Hematopoietic multipotent progenitor cell treated with erythropoietin and hydrocortisone succinate and interleukin-3 and kit ligand, for 4 days (in vitro differentiated cells): ENCODE data around the gene RNF181.
A peak's percentile ranks its signal among the peaks of the same experiment; 100 is the strongest.
"Not testable (repeated sequence)": the region's sequence is repeated elsewhere in the genome, so short reads cannot be mapped to it uniquely, and the experiment has no call there.

Source experiments
- DNase-seq: peaks from one replicate; pipeline ENCODE4 v3.0.0-alpha.2; 2015

The RNF181 gene

DNA sequence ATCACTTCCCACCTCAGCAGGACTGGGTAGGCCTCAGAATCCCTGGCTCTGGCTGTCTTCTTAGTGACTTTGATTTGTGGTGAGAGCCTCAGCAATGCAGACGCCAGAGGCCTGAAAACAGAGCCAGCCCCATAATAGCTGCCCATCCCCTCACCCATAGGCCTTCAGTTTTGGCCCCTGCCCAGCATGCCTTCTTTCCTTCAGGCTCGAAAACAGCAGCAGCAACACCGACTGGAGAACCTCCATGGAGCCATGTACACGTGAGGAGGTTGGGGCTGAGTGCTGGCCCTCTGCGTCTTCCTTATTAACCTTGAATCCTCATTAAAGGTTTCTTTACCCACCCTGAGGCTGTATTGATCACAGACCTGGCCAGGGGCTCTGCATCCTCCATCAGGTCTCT is 1.7 kb downstream of the RNF181 start:
- DNase-seq, result no peak

DNA sequence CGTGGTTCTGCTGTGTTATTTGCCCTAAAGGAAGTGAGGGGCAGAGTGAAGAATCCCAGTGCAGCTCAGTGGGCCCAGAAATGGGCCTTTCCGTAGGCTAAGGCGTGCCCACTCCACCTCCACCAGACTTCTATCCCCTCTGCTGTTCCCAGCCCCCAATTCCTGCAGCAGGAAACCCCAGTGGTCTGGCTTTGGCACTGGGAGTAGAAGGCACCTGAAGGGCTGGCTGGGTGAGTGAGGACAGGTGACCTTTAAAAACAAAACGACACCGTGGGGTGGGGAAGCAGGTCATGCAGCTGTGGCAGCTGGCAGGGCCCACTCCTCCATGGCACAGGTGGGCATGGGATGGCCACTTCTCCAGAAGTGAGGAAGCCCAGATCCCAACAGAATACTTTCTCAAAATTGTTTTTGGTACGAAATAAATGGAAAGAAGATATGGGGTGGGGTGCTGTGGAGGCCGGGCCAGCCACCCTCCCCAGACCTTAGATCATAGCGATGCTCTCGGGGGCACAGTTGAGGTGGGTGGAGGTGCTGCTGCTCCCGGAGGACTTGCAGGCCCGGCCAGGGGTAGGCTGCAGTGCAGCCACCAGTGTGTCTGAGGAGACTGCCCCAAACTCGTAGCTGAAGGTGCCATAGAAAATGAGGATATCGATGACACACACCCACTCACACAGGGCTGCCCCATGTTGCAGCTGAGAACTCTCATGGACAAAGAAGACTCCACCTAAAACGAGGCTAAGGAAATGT is 3.2 kb downstream of the RNF181 start:
- no peak for DNase-seq

DNA sequence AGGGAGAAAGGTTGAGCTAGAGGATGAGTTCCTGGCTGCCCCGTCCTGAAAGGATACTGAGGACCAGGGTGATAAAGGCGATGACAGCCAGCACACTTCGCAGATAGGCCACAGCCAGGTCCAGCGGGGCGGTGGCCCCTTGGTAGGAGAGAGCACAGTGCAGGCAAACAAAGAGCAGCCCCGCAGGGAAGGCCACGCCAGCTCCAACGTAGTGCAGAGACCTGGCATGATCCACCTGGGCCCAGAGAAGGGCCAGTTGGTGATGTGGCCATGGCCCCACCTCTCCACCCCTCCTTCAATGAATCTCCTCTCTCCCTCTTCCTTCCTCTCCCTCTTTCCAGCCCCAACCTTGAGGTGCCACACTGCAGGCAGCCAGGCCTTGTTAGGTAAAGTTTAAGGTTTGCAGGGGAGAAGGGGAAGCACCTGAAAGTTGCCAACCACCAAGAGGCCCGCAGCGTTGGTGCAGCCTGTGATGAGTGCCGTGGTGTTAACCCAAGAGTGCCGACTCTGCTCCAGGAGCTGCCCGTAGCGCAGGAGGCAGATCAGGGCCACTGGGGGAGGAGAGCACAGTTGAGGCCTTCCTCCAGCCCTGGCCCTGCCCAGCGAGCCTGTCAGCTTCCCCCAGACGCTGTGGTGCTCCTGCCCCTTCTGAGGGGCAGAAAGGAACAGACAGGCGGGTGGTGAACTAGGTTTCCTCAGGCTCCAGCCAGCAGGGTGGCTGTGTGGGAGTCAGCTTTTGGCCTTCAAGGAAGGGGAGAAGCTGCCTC is 4.1 kb downstream of the RNF181 start:
- no peak for DNase-seq

DNA sequence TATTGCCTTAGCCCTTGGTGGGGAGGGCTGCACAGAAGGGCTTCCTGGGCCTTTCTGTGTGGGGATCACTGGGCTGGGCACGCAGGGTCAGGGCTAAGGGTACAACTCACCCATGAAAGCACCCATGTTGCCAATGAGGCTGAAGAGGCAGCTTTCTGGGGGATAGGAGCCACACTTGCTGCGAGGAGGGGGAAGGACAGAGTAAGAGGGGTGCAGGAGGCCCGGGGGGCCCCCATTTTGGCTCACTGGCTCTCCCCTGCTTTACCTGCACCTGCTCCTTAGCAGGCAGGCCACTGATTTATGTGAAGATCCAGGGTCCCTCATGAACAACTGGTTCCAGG is 4.7 kb downstream of the RNF181 start:
- no peak for DNase-seq

DNA sequence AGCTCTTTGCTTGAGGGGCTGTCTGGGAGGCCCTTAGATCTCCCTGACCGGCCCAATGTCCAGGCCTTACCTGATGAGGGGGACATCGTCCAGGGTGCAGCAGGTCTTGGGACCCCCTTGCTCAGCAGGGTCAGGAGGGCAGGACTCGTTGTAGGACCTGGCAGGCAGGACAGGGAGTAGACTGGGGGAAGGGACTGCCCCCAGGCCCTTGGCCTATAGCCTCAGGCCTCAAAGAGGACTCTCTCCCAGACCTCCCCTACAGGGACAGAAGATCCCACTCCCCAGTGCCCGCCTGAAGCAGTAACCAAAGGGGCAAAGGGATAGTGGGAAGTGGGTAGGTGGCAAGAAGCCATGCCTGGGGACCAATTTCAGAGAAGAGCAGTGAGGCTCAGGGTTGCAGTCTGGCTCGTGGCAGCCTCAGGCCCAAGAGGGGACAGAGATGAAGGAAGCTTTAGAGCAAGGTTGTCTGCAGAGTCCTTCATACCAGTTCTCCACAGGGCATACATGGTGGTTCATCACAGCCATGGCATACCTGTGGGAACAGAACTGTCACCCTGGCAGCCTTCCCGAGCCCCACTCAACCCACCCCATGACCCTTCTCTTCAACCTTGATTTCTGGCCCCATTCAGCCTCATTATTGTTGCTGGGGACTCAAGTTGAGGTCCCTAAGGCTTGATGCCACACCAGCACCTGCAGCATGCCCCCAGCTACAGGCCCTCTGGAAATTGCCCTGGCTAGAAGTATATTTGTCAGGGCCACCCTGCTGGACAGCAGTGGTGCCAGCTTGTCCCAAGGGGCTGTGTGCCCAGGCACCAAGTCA is 5.6 kb downstream of the RNF181 start:
- no peak for DNase-seq

DNA sequence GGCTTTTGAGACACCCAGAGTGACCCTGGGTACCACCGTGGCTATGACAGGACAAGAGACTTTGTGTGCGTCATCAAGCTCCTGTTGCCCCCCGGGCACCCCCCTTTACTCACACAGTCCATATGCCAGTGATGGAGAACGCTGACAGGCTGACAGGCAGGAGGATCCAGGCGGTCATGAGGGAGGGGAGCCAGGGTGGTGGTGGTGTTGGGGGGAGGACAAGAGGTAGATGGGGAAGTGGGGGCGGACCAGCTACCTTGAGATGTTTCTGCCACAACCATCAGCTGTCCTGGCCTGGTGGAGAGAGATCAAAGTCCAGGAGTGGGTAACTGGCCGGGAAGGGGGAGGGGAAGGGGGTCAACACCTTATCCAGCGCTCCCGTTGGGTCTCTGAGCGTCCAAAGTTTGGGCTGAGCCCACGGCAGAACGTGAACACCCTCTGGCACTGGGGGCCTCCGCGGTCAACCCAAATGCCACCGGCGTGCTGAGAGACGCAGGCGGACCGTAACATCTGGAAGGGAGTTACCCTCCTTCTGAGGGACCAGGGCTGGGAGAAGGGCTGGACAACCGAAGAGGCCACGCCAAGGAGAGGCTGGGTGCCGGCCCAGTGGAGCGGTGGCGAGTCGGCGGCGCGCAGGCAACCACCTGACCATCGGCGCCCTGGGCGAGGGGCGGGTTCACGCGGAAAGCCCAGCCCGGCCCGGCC is 6.4 kb downstream of the RNF181 start:
- DNase-seq, result no peak

DNA sequence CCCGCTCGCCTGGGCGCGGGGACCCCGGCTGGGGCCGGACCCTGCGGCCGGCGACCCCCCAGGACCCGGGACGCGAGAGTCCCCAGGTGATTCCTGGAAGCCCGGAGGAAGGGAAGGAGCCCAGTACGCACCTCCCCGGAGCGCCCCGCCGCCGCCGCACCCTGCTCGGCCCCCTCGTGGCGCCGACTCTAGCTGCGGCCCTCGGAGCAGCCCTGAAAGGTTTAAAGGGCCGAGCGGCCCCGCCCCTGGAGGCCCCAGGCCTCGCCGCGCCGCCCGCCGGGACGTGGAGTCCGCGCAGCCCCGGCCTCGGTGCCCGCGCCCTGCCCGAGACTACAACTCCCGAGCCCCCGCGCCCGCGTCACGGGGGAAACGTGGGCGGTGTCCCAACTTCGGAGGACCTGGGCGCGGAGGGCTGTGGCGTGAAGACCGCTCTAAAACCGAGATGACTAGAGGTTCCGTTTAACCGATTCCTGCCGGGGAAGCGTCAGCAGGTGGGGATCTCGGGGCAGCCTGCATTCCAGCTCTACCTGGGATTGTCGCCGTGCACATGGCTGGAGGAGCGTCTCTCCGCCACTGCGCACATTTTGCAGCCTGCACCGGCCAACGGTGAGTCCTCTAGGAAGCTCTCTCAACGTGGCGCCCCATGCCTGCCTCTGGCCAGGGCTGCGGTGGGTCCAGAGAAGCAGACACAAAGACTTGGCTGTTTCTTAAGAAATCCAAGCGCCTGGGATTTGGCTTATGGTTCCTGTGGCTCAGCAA is 7.1 kb downstream of the RNF181 start, which contains the start of gene TMEM150A:
Gene TMEM150A (minus strand): TSS at position 223 of the 759 bp plus-strand sequence. CDS start 750 bp downstream, outside the sequence.
- DNase-seq, result peak; percentile 97

DNA sequence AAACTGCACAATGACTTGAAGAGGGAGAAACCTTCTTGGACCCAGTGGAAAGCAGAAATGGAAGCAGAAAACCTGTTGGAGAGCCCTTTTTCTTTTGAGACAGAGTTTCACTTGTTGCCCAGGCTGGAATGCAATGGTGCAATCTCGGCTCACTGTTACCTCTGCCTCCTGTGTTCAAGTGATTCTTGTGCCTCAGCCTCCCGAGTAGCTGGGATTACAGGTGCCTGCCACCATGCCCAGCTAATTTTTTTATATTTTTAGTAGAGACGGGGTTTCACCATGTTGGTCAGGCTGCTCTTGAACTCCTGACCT is 8.5 kb downstream of the RNF181 start:
- DNase-seq, result not testable (repeated sequence)

DNA sequence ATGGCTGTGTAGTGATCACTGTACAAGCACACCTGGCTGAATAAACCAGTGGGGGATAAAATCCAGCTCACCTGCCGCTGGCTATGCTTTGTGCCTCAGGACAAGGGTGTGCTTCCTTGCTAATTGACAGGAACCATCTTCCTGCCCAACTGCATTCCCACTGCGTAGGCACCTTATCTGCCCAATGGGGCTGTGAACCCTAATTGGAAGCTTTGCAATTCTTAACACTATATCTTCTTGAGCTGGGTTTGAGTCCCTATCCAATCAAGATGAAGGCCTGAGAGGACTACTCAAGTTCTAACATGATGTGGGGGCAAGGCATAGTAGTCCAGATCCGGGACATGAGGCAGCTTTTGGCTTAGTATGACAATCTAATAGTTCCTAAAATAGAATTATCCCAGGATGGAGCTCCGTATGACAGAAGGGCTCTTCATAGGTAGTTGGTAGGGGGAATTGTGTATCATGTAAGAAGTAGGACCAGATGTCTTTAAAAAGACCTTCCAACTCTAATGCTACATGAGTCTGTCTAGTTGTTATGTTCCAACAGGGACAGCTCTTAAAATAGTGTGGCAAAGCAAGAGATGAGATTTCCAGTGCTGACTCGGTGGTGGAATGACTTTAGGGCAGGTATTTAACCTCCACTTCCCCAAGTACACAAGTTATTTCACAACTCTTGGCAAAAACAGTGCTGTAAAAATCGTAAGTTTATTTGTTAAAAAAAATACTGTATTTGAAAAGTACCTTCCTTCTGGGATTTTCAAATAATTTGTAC is 9.2 kb downstream of the RNF181 start:
- DNase-seq, result no peak

DNA sequence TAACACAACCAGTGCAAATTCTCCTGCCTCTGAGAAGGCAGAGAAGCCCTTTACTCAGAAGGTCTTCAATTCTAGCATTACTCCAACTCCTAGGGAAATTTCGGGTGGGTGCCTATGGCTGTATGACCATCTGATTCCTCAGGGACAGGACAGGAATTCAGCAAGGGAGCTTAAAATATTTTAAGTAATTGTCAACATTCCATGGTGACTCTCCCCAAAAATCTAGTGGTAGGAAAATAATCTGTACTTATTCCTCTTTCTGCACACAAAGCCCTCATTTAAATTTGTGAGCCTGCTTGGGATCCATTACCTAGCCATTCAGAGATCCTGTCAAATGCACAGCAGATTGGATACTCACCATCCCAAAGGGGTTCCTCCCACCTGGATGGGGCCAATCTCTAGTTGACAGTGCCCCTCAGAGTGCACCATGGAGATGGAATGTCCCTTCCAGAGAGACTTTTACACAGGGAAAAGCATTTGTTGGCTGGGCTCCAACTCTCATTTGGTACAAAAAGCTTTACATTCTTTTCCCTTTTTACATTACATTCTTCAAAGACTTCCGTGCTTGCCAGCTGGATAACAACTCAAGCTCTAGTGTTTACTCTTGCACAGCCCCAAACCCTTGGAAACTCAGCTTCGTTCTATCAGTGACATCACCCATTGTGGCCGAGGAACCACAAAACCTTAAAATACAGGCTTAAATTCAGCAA is 10.0 kb downstream of the RNF181 start:
- no peak for DNase-seq

DNA sequence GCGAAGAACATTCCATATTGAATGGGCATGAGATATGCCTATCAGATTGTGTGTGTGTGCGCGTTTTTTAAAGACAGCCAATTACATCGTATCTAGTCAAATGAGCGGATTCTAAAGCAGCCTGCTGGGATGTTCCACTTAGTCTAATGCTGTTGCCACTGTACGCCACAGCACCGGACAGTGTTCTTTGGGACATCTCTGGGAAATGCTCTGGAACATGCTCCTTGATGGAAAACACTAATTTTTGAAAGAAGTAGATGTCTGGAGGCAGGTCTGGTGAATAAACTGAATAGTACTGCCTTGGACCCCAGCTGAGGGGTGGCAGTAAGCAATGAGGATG is 10.5 kb downstream of the RNF181 start:
- DNase-seq, result no peak

DNA sequence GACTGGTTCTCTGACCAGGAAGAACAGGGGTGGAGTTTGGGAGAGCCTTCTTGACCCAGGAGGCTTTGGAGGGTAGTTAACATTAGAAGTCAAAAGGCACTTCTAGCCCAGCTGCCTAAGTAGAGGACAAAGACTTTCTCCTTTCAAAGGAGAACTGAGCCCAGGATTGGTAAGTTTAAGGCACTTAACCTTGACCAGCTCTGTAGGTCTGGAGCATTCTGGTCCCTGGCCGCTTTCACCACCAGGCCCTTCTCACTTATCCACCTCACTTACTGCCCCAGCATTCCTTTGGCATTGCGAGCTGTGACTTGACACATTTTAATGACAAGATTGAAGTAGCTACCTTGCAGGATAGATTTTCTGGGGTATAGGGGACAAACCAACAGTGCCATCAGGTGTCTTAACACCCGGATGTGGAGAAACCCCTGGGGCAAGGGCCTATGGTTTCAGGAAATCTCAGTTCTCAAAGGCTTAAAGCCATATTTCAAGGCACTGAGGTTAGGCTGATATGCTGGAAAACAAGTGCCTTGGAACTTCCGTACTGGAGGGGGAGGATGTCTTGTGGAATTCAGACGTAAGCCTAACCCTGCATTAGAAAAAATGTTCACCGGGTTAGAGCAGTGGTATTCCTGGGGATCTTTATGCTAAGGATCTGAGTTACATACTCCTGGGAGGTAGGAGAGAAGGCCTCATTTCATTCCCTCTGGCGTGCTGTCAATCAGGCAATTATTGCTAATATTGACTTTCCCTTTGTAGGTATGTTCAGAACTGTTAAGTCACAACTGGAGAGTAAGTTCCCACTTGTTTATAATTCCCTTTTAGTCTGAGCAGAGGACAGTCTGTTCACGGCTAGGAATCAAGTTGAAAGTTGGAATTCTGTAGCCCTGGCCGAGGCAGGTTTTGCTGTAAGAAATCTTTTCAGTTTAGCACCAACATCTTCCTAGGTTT is 12.0 kb downstream of the RNF181 start:
- DNase-seq, result no peak

DNA sequence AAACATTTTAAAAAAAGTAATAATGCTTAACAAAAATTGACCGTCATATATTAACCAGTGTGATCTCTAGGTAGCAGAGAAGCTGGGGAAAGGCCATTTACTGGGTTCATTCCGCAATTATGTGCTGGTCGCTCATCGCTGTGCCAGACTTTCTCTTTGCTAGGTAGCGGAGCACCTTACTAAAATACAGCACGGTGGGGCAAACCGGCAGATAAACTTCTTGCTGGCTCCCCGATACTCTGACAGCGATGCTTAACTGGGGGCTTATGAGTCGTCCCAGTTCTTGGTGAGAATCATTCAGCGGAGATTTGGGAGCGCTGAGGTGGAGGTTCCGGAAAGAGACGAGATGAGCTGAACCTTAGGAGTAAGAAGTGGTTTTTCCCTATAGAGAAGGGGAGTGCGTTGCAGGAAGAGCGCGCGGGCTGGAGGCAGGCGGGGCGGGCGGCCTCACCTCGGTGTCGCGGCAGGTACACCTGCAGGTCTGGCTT is 15.7 kb downstream of the RNF181 start:
- peak; percentile 33 for DNase-seq

DNA sequence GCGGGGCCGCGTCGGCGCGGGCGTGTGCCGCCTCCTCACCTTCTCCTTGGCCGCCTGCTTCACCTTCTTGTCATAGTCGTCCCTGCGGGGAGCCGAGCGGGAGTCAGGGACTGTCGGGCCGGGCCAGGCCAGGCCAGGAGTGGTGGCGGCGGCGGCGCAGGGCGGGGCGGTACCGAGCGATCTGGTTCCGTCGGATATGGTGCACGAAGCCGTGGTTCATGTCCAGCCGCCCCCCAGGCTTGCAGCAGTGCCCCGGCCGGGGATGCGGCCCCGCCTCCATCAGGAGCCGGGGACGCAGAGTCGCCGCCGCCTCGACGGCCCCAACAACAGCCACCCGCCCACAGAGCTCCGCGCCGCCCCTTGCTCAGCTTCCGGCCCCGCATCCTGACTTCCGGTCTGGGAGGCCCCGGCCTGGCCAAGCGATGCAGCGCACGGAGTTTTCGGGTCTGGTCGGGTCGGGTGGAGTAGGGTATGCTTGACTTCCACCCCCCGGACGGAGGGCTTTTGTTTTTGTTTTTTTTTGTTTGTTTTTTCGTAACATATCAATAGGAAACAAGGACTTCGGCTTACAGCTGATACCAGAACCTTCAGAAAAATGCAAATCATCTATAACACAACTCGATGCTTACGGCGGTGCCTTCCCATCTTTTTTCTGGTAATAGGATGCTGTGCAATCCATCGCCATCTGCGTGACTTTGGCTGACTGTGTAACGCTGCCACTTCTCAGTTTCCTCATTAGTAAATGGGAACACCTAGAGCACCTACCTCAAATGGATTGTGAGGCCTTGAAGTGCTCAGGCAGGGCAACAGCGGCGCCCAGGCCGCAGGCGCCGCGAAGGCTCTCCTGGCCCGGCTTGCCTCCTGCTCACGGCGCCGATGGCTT is 16.4 kb downstream of the RNF181 start, which contains the start of gene C2orf68:
Gene C2orf68 (minus strand): TSS at position 362 of the 883 bp plus-strand sequence. CDS start 82 bp downstream, at position 280.
- peak; percentile 97 for DNase-seq

DNA sequence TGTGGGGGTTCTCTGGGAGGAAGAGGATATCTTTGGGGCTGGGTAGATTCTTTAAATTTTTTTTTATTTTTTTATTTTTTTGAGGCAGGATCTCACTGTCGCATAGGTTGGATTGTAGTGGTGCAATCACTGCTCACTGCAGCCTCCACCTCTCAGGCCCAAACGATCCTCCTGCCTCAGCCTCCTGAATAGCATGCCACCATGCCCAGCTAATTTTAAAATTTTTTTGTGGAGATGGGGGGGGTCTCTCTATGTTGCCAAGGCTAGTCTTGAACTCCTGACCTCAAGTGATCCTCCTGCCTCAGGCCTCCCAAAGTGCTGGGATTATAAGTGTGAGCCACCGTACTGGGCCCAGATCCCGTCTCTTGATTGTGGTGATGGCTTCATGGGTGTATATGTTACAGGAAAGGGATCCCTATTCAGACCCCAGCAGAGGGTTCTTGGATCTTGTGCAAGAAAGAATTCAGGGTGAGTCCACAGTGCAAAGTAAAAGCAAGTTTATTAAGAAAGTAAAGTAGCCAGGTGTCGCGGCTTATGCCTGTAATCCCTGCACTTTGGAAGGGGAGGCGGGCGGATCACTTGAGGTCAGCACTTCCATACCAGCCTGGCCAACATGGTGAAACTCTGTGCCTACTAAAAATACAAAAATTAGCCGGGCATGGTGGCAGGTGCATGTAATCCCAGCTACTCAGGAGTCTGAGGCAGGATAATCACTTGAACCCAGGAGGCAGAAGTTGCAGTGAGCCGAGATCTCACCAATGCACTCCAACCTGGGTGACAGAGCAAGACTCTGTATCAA is 18.4 kb downstream of the RNF181 start:
- DNase-seq, result no peak

DNA sequence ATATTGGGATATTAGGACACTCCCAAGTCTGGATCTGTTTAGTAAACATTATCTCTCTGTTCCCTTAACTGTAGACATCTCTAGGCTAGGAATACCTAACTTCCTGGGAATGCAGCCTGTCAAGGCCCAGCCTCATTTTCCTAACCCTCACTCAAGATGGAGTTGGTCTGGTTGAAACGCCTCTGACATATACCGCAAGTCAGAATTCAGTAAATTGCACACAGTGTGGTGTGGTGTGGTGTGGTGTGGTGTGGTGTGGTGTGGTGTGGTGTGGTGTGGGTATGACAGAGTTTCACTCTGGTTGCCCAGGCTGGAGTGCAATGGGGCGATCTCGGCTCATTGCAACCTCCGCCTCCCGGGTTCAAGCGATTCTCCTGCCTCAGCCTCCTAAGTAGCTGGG is 19.2 kb downstream of the RNF181 start:
- DNase-seq, result not testable (repeated sequence)

DNA sequence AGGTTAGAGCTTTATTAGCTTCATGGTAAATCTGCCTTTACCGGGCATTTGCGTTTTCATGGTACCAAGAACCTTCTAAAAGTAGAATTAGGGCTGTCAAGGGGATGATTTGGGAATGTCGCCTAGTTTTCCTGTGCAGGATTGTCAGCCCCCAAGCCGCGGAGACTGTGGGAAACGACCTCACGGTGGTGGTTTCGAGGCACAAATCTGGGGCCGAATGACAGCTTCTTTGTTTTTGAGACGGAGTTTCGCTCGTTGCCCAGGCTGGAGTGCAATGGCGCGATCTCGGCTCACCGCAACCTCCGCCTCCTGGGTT is 19.8 kb downstream of the RNF181 start:
- DNase-seq, result no peak

DNA sequence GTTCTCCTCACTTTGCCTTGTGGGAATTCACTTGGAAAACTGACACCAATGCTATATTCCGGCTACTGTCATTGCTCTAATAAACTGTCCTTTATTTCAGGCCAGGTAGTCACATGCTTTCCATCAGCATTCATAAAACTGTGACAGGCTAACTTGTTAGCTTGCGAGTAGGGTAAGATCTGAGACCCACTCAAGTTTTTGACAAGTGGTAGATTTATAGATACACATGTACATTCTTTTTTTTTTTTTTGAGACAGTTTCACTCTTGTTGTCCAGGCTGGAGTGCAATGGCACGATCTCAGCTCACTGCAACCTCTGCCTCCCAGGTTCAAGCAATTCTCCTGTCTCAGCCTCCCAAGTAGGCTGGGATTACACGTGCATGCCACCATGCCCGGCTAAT is 22.2 kb downstream of the RNF181 start:
- not testable (repeated sequence) for DNase-seq
